Activated CD8-positive, alpha-beta T cell treated with anti-CD3 and anti-CD28 coated beads for 36 hours (primary cell): ENCODE results near the gene GRAMD1B. TPM values are rescaled to one million over a fixed set of nuclear protein-coding genes. Genes with fewer than 3 reads are reported as not detected.
A peak's percentile ranks its signal among the peaks of the same experiment; 100 is the strongest.
"Not testable (repeated sequence)": the region's sequence is repeated elsewhere in the genome, so short reads cannot be mapped to it uniquely, and the experiment has no call there.

Experiments
- ATAC-seq: fragments of 200-7000 bp; cut with Tn5 transposase; one replicate; pipeline ENCODE4 v1.10.0; 2021; ENCODE audit warnings: mild to moderate bottlenecking, moderate library complexity
- CTCF ChIA-PET: fragments of 350-600 bp; sonication (Branson Sonifier 250); formaldehyde crosslinking; loops from one replicate; lab custom pipeline; 2021; ENCODE audit warnings: antibody characterized with exemption; lab: Charles Lee
- POLR2A ChIA-PET: fragments of 350-600 bp; sonication (Branson Sonifier 250); formaldehyde crosslinking; loops from one replicate; lab custom pipeline; 2021; ENCODE audit warnings: antibody characterized with exemption; lab: Charles Lee
- DNase-seq: peaks from one replicate; pipeline ENCODE4 v3.0.0-alpha.2; 2020
- H3K27ac Mint-ChIP-seq: one replicate; pipeline ENCODE4 v1.8.0; 2021; ENCODE audit warnings: mild to moderate bottlenecking, mixed read lengths
- H3K27me3 Mint-ChIP-seq: one replicate; pipeline ENCODE4 v1.8.0; 2021; ENCODE audit warnings: mixed read lengths
- H3K36me3 Mint-ChIP-seq: one replicate; pipeline ENCODE4 v1.8.0; 2021; ENCODE audit warnings: low read depth, mixed read lengths
- H3K4me1 Mint-ChIP-seq: one replicate; pipeline ENCODE4 v1.8.0; 2021; ENCODE audit warnings: low read depth, mixed read lengths
- H3K4me3 Mint-ChIP-seq: one replicate; pipeline ENCODE4 v1.8.0; 2021; ENCODE audit warnings: mild to moderate bottlenecking, moderate library complexity, mixed read lengths
- H3K9me3 Mint-ChIP-seq: one replicate; pipeline ENCODE4 v1.8.0; 2021; ENCODE audit warnings: mixed read lengths
- intact Hi-C: fragments of 100-400 bp; cut with micrococcal nuclease; formaldehyde crosslinking; loops from one replicate; pipeline ENCODE4 v1.10.0; 2022
- total RNA-seq, 2 experiments: library from RNA; stranded (reverse); gene quantifications; one replicate each; pipeline ENCODE4 v1.2.3, GENCODE V29; 2021
- TF ChIP-seq, protein P1 (sequence below): fragments of 200-600 bp; IDR thresholded peaks from one replicate; pipeline ENCODE4 v1.8.0; 2022; ENCODE audit warnings: antibody characterized with exemption, mild to moderate bottlenecking

Gene GRAMD1B
- total RNA-seq, 2 experiments from 2014 or later: 15.4 to 16.2 TPM

DNA sequence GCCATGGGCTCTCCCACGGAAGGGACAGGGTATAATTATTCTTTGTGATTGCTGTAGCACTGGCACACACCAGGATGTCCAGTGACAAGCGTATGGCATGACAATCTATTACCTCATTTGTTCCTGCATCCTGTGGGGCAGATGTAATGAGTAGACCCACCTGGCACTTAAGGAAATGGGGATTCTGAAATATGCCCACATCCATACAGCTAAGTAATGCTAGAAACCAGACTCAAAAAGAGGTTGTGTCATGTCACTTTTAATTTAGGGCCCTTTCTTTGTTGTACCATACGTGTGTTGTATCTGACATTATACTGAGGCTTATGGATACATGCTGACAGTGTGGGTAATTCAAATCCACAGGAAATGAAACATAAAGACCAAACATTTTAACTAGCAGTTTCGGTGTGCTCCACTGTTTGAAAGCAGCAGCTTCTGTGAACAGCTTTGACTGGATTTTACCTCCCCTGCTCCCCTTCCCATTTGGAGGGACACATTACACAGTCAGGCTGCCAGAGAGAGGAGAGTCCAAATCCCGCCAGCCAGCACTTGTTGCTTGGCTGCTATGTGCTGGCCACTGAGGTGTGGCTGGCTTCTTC lies 21.2 kb downstream of the GRAMD1B start:
- peaks cover 49% of the 10 kb centered on the region for H3K4me1 Mint-ChIP-seq
- intact Hi-C loops: loop anchor here (5.0 to 10.0 kb wide), 3 partner anchors 94 to 606 kb away; no protein-coding TSS in a partner anchor
- ATAC-seq: peak; percentile 40
- TF ChIP-seq, protein P1, sequence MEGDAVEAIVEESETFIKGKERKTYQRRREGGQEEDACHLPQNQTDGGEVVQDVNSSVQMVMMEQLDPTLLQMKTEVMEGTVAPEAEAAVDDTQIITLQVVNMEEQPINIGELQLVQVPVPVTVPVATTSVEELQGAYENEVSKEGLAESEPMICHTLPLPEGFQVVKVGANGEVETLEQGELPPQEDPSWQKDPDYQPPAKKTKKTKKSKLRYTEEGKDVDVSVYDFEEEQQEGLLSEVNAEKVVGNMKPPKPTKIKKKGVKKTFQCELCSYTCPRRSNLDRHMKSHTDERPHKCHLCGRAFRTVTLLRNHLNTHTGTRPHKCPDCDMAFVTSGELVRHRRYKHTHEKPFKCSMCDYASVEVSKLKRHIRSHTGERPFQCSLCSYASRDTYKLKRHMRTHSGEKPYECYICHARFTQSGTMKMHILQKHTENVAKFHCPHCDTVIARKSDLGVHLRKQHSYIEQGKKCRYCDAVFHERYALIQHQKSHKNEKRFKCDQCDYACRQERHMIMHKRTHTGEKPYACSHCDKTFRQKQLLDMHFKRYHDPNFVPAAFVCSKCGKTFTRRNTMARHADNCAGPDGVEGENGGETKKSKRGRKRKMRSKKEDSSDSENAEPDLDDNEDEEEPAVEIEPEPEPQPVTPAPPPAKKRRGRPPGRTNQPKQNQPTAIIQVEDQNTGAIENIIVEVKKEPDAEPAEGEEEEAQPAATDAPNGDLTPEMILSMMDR: no peak
- H3K4me3 Mint-ChIP-seq: no peak overlapping the region
- POLR2A ChIA-PET: interaction anchor here (1.7 kb wide), 1 partner anchor 20 kb away, joined by 7 read pairs; no protein-coding TSS in a partner anchor
- peak overlapping the region; percentile 69 for H3K27ac Mint-ChIP-seq
- peak; percentile 16 for DNase-seq
- H3K27me3 Mint-ChIP-seq: no peaks in the 10 kb centered on the region
- H3K36me3 Mint-ChIP-seq: peaks cover 4% of the 10 kb centered on the region
- CTCF ChIA-PET: interaction anchor here (1.0 to 1.8 kb wide), 3 partner anchors 12 to 28 kb away, joined by 4 read pairs; no protein-coding TSS in a partner anchor
- H3K9me3 Mint-ChIP-seq: peaks cover 1% of the 10 kb centered on the region

DNA sequence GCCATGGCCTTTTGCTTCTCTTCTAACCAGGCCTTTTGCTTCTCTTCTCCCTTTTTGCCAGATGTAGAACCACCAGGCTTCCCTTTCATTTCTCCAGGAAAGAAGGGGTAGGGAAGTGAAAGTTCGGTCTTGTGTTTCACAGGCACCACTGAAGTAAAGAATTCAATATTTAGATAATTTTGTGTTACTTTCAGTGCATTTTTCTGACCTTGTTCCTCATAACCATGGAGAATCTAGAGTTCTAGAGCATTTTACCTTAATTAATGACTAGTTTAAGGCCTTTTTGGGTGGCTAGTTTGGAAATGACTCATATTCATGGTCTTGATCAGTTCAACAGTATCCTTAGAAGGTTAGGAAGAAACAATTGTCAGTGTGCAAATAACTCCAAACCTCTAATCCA lies 22.7 kb downstream of the GRAMD1B start:
- intact Hi-C loops: loop anchor here (5.0 to 10.0 kb wide), 3 partner anchors 95 to 608 kb away; no protein-coding TSS in a partner anchor
- ChIA-PET CTCF (interaction anchor here (1.0 to 1.6 kb wide), 4 partner anchors 14 to 46 kb away, joined by 3 to 7 read pairs (median 4); no protein-coding TSS in a partner anchor), POLR2A (no interaction called here)
- Mint-ChIP-seq H3K27me3 (no peaks in the 10 kb centered on the region), H3K9me3 (peaks cover 1% of the 10 kb centered on the region), H3K36me3 (peaks cover 6% of the 10 kb centered on the region), H3K4me1 (peaks cover 57% of the 10 kb centered on the region), H3K4me3 (no peak overlapping the region), H3K27ac (no peak overlapping the region)
- DNase-seq: no peak
- no peak for ATAC-seq
- TF ChIP-seq, protein P1: no peak

- DNase-seq (peak; percentile 87), ATAC-seq (peak; percentile 82)
- Mint-ChIP-seq H3K9me3 (peaks cover 1% of the 10 kb centered on the region), H3K4me1 (peaks cover 57% of the 10 kb centered on the region), H3K27me3 (no peaks in the 10 kb centered on the region), H3K36me3 (peaks cover 6% of the 10 kb centered on the region), H3K27ac (peak overlapping the region; percentile 88), H3K4me3 (peak overlapping the region; percentile 43)
- ChIA-PET CTCF (interaction anchor here (0.6 to 1.6 kb wide), 5 partner anchors 15 to 47 kb away, joined by 3 to 6 read pairs (median 4); no protein-coding TSS in a partner anchor), POLR2A (interaction anchor here (0.8 to 1.0 kb wide), 3 partner anchors 22 to 397 kb away, joined by 3 to 6 read pairs (median 5); no protein-coding TSS in a partner anchor)
- TF ChIP-seq, protein P1: no peak
- intact Hi-C loops: loop anchor here (5.0 to 10.0 kb wide), 3 partner anchors 97 to 609 kb away; no protein-coding TSS in a partner anchor
These were observed 24.1 kb downstream of the GRAMD1B start for GRCh38 chr11:123454060-123454651.

DNA sequence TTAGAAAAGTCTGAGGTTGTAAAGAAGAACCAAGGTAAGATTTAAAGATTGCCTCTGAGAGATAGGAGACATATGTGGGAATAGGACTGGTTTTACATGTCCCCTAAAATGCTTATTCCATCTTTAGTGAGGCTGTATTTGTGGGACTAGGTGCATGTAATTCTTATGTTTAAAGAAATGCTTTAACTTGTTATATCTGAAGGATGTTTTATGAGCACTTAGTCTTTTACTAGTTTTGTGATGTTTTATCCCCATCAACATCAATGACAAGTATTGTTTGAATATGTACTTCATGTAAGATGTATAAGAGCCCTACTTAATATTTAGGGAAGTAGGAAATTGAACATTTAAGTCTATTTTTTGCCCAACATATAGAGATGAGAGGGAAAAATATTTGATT lies 24.7 kb downstream of the GRAMD1B start:
- ATAC-seq (no peak), DNase-seq (no peak)
- H3K36me3 Mint-ChIP-seq: peaks cover 6% of the 10 kb centered on the region
- intact Hi-C loops: loop anchor here (5.0 to 10.0 kb wide), 3 partner anchors 97 to 610 kb away; no protein-coding TSS in a partner anchor
- peak overlapping the region; percentile 43 for H3K4me3 Mint-ChIP-seq
- no peaks in the 10 kb centered on the region for H3K27me3 Mint-ChIP-seq
- H3K4me1 Mint-ChIP-seq: peaks cover 57% of the 10 kb centered on the region
- TF ChIP-seq, protein P1: no peak
- ChIA-PET POLR2A (no interaction called here), CTCF (interaction anchor here (1.0 to 1.6 kb wide), 2 partner anchors 47 to 153 kb away, joined by 3 to 6 read pairs; no protein-coding TSS in a partner anchor)
- H3K9me3 Mint-ChIP-seq: peaks cover 1% of the 10 kb centered on the region
- peak overlapping the region; percentile 88 for H3K27ac Mint-ChIP-seq

- Mint-ChIP-seq H3K27ac (peak overlapping the region; percentile 81), H3K4me1 (peaks cover 47% of the 10 kb centered on the region)
- DNase-seq, ATAC-seq, H3K27me3 Mint-ChIP-seq, H3K9me3 Mint-ChIP-seq, H3K4me3 Mint-ChIP-seq, CTCF ChIA-PET, H3K36me3 Mint-ChIP-seq, POLR2A ChIA-PET: not testable (repeated sequence)
- intact Hi-C loops: loop anchor here (10.0 kb wide), 1 partner anchor 612 kb away; no protein-coding TSS in a partner anchor
These were observed 26.4 kb downstream of the GRAMD1B start for GRCh38 chr11:123456448-123456847.
